ENCODE measurements around the gene ALK.

Gene ALK

DNA sequence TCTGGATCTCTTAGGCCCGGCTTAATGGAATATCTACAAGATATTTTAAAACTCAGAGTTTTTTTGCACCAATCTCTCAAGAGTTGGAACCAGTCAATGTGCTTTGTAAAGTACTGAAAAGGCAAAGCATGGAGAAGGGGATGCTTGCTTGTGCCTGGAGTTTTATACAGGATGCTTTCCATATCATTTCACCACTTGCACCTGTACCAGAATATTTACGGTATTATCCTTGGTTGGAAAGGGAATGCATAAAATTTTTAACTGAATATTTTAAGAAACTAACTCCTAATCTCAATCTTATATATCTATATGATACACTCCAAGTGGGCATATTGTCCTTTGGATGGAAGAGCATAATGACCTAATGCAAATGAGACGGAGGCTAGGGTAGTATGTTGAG is 487.5 kb downstream of the ALK start:
- no peak for DNase-seq

DNA sequence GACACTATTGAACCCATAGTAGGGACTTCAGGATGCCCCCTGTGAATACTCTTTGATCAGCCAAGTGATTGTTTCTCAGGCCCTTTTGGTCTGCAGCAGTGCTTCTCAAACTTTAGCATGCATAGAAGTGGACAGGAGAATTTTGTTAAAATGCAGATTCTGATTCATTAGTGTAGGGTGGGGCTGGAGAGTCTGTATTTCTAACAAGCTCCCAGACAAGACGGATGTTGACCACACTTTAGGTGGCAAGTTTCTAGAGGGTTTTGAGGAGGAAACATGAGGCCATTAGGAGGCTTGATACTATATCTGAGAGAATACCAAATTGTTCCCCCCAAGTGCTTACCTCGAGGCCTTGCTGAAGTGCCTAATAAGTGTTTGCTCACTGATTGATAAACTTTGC is 488.3 kb downstream of the ALK start:
- no peak for DNase-seq

DNA sequence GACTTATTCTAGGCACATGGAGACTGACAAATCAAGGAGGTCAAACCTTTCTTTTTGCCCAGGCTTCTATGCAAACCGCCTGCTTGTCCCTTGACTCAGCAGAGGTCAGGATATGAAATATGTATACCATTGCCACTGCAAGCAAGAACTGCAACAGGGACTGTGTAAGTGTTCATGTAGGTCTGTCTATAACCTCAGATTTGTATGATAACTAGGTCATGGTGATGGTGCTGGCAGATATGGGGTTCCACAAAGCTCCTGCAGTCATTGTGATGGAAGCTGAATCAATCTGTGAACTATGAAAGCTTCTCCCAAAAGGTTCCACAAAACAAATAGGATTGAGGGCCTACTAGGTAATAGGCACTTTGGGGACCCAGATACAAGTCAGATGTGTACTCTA is 489.9 kb downstream of the ALK start:
- DNase-seq = no peak

DNA sequence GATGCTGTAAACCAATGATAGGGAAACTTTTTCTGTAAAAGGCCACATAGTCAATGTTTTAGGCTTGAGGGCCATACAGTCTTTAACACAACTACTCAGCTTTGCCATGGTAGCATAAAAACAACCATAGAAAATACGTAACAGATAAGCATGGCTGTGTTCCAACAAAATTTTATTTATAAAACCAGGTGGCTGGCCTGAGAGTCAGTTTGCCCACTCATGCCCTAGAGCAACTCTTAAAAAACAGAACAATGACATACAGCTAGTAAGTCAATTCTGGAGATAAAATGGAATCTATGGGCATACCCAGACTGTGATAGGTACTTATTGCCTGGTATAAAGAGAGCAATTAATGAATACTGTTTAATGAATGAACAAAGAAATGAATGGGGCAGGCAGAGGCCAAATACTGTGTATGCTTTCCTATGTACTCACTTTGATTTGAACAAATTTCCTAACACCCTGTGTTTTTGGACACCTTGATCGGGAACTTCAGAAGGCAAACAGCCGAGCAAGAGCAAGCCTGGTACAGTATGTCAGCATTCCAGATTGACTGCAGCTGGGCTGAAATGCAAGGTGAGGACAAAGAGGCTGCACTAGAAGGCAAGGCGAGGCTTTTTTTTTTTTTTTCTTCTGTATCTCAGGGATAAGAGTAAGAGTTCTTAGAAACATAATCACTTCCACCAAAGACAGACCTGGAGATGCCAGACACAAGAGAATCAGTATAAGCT is 490.8 kb downstream of the ALK start:
- no peak for DNase-seq

DNA sequence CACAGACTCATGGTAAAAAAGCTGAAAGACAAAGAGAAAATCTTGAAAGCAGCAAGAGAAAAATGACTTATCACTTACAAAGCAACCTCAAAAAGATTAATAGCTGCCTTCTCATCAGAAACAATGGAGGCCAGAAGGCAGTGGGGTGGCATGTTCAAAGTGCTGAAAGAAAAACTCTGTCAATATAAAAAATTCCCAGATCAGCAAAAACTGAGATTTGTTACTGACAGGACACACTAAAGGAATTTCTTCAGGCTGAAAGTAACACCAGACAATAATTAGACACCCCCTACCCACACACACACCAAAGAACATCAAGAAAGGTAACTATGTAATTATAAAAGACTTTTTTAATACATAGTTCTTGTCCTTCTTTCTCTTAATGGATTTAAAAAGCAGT is 495.0 kb downstream of the ALK start:
- DNase-seq = no peak

DNA sequence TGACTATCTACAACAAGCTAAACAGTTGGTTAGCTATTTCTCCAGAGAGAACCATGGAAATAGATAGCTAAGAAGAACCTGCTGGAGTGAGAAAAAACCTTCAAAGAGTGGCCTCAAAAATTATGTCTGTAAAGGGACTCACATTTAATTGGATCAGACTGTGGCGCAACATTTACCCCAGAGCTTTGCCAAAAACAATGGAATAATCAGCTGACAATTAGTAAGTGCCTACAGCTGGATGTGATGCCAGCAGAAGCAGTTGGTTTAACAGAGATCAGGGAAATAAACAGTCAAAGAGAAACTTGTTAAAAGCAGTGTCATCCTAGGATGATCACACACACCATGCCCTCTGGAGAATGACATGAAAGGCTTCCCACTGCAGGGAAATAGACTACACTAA is 495.5 kb downstream of the ALK start:
- DNase-seq = peak; percentile 64

DNA sequence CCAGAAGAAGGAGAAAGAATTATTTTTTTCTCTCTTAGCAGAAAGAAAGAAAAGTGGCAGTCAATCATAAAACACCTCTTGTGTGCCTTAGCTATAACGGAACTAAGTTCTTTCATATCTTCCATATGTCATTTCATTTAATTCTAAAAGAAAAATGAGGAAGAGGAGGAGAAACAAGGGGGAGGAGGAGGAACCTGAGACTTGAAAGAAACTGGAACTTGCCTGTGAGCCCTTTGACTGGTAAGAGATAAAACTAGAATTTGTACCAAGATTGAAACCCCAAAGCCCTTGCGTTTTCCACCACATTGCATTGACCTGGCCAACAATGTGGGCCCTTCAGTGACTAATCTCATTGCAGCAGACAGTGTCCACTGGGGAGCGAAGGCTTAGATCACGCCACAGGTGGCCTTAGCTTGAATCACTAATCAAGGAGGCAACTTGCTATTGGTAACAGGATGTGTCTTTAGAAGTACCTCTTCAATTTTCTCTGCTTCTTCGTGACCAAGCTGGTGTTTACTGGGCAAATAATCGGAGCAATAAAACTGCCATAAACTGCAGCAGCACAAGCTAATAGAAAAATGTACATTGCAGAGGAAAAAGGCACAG is 498.2 kb downstream of the ALK start:
- DNase-seq = peak; percentile 25

DNA sequence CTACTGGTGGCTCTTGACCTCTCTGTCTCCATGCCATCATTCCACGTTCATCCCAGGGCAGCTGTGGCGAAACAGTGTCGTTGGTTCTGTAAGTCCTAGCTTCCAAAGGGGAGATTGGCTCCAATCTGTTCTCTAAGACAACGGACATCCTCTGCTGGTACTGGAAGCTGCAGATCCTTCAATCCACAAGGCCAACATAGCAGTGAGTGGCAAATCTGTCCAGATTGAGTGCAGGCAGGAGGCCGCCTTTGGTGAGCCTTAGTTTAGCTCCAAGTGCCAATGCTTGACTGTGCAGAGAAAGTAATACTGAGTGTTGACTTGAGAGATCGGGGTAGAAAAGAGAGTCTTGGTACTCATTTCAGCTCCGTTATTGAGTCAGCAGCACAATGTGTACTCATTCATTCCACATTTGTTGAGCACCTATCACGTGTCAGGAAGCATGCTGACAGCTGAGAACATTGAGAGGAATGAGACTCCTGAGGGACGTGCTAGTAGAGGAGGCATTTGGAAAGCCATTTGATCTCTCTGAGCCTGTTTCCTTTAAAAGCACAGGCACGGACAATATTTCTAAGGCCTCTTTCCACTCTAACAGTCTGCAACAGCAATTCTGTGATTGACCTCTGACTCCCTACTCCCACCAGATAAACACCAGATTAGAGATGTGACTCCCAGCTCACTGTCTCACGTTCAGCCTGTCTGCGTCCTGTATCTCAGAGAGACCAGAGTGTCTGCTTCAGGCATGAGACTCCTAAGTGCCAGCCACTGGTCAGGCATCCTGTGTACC is 500.2 kb downstream of the ALK start:
- DNase-seq = no peak

DNA sequence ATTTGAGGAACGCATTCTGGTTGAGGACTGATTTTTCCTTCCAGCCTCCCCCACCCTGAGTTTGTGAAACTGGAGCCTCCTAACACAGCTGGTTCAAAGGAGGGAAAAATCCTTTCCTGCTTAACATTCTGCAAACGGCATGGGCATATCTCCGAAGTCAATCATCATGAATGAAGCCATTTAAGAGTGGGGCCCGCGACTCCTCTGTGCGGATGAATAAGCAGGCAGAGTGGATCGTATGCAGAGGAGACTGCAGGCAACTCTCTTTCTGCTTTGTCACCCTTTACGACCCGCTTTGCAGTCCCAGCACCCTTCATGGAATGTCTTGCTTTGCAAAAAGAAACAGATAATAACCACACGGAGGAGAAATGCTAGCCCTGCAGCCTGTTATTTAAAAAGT is 500.9 kb downstream of the ALK start:
- no peak for DNase-seq

DNA sequence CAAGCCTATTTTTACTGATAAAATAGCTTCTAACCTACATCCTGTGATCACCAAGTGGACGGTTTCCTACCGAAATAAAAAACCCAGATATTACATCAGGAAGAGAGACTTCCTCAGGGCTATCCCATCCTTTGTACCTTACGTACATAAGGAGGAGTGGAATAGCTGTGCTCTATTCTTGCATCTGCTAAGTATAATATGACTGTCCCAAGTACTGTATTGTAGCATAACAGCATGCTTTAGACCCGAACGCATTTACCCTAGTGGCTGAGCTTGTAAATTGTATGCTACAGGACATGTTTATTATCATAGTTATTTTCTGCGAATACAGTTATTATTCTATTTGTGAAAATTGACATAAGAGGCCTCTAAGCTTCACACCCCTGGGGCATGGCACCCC is 503.8 kb downstream of the ALK start:
- DNase-seq = no peak

DNA sequence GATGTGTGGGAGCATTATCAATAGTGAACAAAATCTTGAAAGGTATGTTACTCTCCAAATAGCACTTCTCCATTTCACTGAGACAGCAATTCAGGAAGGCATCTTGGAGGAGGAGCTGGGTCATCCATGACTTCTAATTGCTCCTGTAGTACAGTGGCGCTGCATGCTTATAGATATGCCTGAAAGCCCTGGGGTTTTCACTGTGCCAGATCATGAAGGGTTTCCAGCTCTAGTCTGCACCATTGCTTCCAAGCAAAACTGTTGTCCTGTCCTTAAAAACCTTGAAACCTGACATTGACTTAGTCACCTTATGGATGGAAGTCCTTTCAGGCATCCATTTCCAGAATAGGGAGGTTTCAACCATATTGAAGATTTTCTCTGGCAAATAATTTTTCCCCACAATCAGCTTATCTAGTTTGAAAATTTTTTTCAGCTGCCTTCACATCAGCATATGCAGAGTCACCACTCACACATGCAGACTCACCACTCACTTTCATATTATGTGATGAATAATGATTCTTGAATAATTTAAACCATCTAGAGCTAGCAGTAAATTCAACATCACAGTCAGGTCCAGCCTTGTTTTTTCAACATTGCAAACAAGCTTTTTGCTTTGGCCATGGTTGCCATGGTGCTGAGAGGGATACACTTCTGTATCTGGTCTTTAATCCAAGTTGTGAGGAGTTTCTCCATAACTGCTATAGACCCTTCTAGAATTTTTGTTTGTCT is 509.0 kb downstream of the ALK start:
- no peak for DNase-seq

DNA sequence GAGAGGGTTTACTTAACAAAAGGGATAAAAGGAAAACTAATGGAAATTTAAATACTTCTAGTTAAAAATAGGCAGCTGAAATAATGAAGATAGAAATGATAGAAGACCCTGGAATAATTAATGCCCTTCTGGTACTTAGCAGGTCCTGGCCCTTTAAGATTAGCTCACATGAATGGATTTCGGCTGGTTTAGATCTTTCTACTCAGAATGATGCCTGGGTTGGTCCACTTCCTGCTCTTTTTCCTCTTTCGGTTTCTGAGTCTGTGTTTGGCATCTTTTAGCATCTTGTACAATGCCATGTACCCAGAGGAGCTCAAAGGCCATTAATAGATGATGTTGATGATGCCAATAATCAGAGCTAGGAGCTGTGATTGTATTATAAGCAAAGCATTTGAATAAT is 515.7 kb downstream of the ALK start:
- no peak for DNase-seq

DNA sequence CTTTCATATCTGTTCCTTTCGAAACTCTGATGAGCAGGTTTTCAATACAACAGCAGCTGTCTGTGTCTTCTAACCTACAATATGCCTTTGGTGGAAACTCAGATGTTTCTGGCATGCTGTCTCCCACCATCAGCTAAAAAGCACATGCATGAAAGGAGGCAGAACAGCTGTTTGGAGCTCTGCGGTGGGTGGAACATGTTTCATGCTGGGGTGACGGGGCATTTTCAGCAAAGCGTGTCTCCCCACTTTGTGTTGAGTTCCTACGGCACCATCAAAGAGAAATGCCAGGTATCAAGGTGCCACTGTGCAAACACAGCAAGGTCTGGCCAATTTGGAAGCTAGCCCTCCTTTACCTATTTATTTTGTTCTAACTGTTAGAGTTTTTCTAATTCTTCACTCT is 516.1 kb downstream of the ALK start:
- no peak for DNase-seq

DNA sequence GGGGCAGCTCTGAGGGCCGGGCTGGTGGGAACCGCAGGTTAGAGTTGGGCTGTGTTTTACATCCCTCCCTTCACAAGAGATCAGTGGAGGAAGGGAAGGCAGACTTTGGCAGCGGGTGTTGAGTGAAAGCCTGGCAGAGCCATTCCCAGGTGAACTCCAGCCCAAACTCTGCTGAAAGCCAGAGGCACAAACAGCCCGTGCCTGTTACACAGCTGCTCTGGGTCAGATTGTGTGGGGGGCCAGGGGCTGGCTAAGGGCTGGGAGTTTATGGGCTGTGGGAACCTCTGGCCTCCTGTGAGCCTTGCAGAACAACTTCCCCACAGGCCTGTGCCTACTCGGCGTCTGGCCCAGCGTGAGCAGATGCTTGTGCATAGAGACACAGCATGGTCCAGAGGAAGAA is 519.4 kb downstream of the ALK start:
- DNase-seq = no peak

DNA sequence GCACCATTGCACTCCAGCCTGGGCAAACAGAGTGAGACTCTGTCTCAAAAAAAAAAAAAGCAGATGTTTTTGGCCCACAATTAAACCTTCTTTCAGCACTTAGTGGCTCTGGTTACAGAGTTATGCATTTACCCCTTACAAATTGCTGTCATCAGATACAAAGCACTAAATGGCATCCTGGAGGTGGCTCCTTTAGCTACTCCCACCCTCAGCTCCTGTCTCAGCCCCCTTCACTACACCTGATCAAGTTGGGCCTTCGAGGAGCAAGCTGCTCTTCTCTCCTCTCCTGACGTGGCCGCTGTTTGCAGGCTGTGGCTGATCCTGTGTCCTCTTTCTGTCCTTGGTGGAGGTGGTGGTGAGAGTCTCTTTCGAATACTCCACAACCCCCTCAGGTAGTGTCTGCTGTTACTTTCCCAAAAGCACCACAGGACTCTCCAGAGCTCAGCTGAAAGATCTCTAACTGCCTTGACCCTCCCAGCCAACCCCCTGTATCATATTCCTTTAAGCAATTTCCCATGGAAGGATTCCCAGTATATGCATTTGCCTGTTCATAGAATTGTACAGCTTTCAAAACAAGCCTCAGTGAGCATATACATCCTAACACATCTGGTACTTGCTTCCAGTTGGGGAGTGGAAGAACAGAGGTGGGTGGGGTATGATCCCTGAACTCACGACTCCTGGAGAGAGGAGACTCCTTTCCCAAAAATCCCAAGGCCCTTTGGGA is 520.3 kb downstream of the ALK start:
- no peak for DNase-seq

DNA sequence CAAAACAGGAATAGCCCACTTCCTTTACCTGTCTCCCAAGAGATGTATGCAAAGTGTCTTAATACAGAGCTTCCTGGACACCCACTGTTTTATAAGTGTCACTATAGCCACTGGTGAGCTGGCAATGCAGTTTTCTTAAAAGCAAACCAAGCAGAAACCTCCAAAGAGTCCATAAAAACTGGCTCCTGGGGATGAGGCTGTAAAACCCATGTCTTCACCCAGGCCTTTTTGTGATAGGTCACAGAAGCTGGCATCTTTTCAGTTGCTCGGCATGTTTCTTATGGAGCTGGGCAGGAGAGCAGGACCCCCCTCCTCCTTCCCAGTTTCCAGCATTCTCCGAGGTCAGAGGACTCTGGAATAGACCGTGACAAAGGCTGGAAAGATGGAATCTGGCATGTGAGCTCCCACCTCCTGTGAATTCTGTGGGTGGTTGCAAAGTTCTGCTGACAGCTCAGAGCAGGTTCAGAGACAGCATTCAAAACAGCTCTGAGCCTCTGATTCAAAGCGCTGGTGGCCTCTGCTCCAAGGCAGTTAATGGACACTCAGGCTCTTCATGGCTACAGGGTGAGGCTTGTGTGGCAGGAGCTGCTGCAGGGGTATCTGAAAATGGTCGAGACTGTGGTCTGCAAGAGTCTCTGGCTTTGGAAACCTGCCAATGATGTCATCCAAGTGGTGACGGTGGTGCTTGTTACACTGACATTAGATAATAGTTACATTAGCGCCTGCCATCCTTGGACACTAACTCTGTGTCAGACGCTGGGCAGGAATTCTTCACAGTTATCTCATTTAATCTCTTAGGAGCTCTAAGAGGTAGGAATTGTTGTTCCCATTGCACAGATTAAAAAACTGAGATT is 522.8 kb downstream of the ALK start:
- DNase-seq = no peak

DNA sequence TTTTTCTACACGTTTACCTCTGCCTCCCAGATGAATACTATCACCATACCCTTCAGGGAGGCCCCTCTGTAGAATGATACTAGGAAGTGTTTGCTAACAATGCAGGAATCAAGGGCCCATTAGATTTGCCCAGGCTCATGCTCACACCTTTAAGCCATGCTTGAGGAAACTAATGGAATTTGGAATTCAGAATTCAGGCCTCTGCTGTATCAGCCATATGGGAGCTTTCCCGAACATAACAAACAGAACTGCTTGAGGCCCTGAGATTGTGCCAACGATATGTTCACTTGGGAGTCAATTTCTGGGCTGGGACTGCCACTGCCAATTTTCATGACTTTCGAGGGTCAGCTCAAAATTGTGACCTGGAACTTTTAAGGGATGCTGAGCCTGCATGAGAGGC is 523.7 kb downstream of the ALK start:
- DNase-seq = no peak

DNA sequence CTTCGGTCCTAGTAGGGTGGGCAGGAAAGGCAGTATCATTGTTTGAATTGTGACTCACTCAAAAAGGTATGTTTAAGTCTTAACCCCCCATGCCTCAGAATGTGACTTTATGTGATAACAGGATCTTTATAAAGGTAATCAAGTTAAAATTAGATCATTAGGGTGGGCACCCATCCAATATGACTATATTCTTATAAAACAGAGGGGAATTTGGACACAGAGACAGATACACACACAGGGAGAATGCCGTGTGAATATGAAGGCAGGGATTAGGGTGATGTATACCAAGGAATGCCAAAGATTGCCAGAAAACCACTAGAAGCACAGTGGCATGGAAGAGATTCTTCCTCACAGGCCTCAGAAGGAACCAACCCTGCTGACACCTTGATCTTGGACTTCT is 524.3 kb downstream of the ALK start:
- DNase-seq = no peak

DNA sequence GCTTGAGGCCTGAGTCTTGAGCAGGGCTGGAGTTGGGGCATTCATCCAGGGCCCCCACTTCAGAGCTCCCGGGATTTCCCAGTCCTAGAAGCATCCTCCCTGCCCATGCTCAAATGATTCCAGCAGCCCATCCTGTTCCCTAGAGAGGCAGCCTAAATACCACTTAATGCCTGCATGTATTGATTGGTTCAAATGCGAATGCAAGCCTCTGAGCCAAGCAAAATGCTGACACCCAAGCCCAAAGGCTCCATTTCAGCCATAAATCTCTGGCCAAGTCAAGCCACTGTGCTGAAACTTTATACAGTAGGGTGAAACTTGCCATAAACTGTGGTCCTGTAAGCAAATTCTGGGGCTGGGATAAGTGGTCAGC is 526.4 kb downstream of the ALK start:
- no peak for DNase-seq

DNA sequence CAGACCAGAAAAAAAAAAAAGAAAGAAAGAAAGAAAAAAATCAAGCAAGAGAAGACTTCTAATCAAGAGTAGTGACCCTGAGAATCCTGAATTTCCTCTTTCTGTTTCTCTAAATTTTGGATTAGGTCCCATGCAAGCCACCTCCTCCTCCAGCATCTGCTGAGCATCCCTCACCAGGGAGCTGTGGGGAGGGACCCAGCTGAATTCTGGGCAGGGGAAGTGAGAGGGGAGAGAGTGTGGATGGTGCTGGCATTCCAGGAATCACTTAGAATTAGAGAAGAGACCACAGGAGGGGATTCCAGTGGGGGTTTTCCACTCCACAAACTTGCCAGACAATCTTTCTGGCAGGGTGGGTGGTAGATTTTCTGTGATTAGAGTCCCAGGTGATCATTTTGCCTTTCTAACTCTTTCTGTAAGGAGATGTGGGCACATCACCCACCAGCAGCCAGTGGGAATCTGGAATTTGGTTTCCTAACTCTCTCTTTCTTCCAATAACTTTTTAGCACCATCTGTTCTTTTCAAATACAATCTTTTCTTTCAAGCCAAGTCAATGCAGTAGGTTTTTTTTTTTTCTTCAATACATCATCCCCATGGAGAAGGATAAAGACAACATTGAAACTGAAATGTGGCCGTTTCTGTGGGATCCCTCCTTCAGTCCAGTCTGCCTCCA is 526.9 kb downstream of the ALK start:
- peak; percentile 6 for DNase-seq

DNA sequence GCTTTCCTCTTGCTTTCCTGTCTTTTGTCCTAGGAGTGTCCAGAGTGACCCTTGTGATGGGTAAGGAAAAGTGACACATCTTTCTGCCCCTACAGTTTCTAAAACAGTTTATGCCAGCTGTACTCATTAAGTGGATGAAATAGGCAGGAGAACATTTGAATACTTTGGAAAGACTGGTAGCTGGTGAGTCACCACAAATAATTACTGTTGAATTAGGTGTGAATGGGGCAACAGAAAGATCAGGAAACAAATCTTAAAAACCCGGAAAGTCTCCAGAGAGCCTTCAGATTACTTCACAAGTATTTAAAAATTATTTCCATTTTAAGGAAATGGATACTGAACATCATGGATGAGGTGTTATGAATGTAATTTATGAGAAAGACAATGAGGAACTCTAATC is 527.7 kb downstream of the ALK start:
- no peak for DNase-seq
